ENCODE measurements around the gene CSN3. TPM values are rescaled to one million over a fixed set of nuclear protein-coding genes. Genes with fewer than 3 reads are reported as not detected.

Gene CSN3
- polyA plus RNA-seq, 1 donor from 2014 or later = not detected

GRCh38 chr4:70297576-70297975, 55.2 kb downstream of the CSN3 start:
- H3K9me2 ChIP-seq (ENCODE audit: insufficient read depth, low read length) = no peaks in the 10 kb centered on the region
- H3K27me3 ChIP-seq (ENCODE audit: insufficient read depth, low read depth, low read length) = no peaks in the 10 kb centered on the region
- no peak overlapping the region for H3K9ac ChIP-seq (ENCODE audit: low read length)
- no peaks in the 10 kb centered on the region for H3K79me2 ChIP-seq (replicated peaks; ENCODE audit: insufficient read depth, low read length)
- no peak for TF ChIP-seq TAF1 (IDR thresholded peaks at IDR 0.05; ENCODE audit: low read depth)
- no peak for TF ChIP-seq RAD21 (conservative IDR thresholded peaks at IDR 0.05)
- no peak for TF ChIP-seq SMC3 (conservative IDR thresholded peaks at IDR 0.05; ENCODE audit: poor library complexity)
- TF ChIP-seq REST (IDR thresholded peaks at IDR 0.05; ENCODE audit: borderline replicate concordance) = no peak
- no peak for TF ChIP-seq POLR2AphosphoS5 (IDR thresholded peaks at IDR 0.05)
- no peak for TF ChIP-seq EZH2 (IDR thresholded peaks at IDR 0.05; ENCODE audit: borderline replicate concordance, insufficient read depth, low read length, poor library complexity, severe bottlenecking)
- TF ChIP-seq EP300 (conservative IDR thresholded peaks at IDR 0.05; ENCODE audit: poor library complexity, severe bottlenecking) = no peak
- no peak for TF ChIP-seq MXI1 (conservative IDR thresholded peaks at IDR 0.05; ENCODE audit: poor library complexity, severe bottlenecking)
- no peak for TF ChIP-seq CTCF (IDR thresholded peaks at IDR 0.05; ENCODE audit: poor library complexity, severe bottlenecking)
- H3K9me3 ChIP-seq (ENCODE audit: low read length) = no peaks in the 10 kb centered on the region
- H3K4me2 ChIP-seq (ENCODE audit: low read length) = no peak overlapping the region
- no peak overlapping the region for H2AFZ ChIP-seq (ENCODE audit: low read depth, low read length)
- H3K27ac ChIP-seq (ENCODE audit: low read length) = no peak overlapping the region
- no peaks in the 10 kb centered on the region for H3F3A ChIP-seq (ENCODE audit: insufficient read depth, low read length, poor library complexity, severe bottlenecking)
- no peaks in the 10 kb centered on the region for H4K20me1 ChIP-seq (ENCODE audit: insufficient read depth)
- H3K4me3 ChIP-seq (ENCODE audit: low read length) = no peak overlapping the region
- no peaks in the 10 kb centered on the region for H3K36me3 ChIP-seq (ENCODE audit: insufficient read depth, low read length)

GRCh38 chr4:70298051-70298450, 55.7 kb downstream of the CSN3 start:
- Histone ChIP-seq H3F3A (ENCODE audit: insufficient read depth, low read length, poor library complexity, severe bottlenecking) (no peaks in the 10 kb centered on the region), H3K9me3 (ENCODE audit: low read length) (no peaks in the 10 kb centered on the region), H2AFZ (ENCODE audit: low read depth, low read length) (no peak overlapping the region), H3K9ac (ENCODE audit: low read length) (no peak overlapping the region), H3K27ac (ENCODE audit: low read length) (no peak overlapping the region), H4K20me1 (ENCODE audit: insufficient read depth) (no peaks in the 10 kb centered on the region), H3K9me2 (ENCODE audit: insufficient read depth, low read length) (no peaks in the 10 kb centered on the region), H3K4me2 (ENCODE audit: low read length) (no peak overlapping the region), H3K36me3 (ENCODE audit: insufficient read depth, low read length) (no peaks in the 10 kb centered on the region), H3K27me3 (ENCODE audit: insufficient read depth, low read depth, low read length) (no peaks in the 10 kb centered on the region), H3K79me2 (replicated peaks; ENCODE audit: insufficient read depth, low read length) (no peaks in the 10 kb centered on the region), H3K4me3 (ENCODE audit: low read length) (no peak overlapping the region)
- no peak for TF ChIP-seq MXI1 (conservative IDR thresholded peaks at IDR 0.05; ENCODE audit: poor library complexity, severe bottlenecking)
- TF ChIP-seq REST (IDR thresholded peaks at IDR 0.05; ENCODE audit: borderline replicate concordance) = no peak
- TF ChIP-seq CTCF (IDR thresholded peaks at IDR 0.05; ENCODE audit: poor library complexity, severe bottlenecking) = no peak
- no peak for TF ChIP-seq EP300 (conservative IDR thresholded peaks at IDR 0.05; ENCODE audit: poor library complexity, severe bottlenecking)
- no peak for TF ChIP-seq RAD21 (conservative IDR thresholded peaks at IDR 0.05)
- no peak for TF ChIP-seq POLR2AphosphoS5 (IDR thresholded peaks at IDR 0.05)
- TF ChIP-seq EZH2 (IDR thresholded peaks at IDR 0.05; ENCODE audit: borderline replicate concordance, insufficient read depth, low read length, poor library complexity, severe bottlenecking) = no peak
- TF ChIP-seq TAF1 (IDR thresholded peaks at IDR 0.05; ENCODE audit: low read depth) = no peak
- TF ChIP-seq SMC3 (conservative IDR thresholded peaks at IDR 0.05; ENCODE audit: poor library complexity) = no peak
